CD4-positive, CD25-positive, alpha-beta regulatory T cell (primary cell): ENCODE data around the gene NR3C1. TPM values are rescaled to one million over a fixed set of nuclear protein-coding genes. Genes with fewer than 3 reads are reported as not detected.

Experiments used
- ATAC-seq, 2 donors: fragments of 150-1000 bp; cut with Tn5 transposase; one replicate each; pipeline ENCODE4 v1.10.0; 2021; ENCODE audit warnings: low read depth in 2 of 2, moderate number of reproducible peaks in 2 of 2, moderate library complexity in 1 of 2
- DNase-seq, 3 donors: peaks; one replicate each; pipeline versions ENCODE4 v3.0.0 to v3.0.0-alpha.2; 2012 to 2022; ENCODE audit warnings: mixed read lengths in 1 of 3
- H3K27ac ChIP-seq: one replicate; pipeline ENCODE4 v1.7.0; 2013; ENCODE audit warnings: mild to moderate bottlenecking, low read length; ENCODE audit not compliant: insufficient read depth, poor library complexity, severe bottlenecking
- H3K27me3 ChIP-seq: one replicate; pipeline ENCODE4 v1.7.0; 2013; ENCODE audit warnings: low read length; ENCODE audit not compliant: control insufficient read depth, insufficient read depth
- H3K36me3 ChIP-seq: one replicate; pipeline ENCODE4 v1.7.0; 2013; ENCODE audit warnings: mild to moderate bottlenecking, low read length, moderate library complexity; ENCODE audit not compliant: control insufficient read depth, insufficient read depth
- H3K4me1 ChIP-seq: 2 replicates; pipeline ENCODE4 v1.7.0; 2013; ENCODE audit warnings: mild to moderate bottlenecking, low read length; ENCODE audit not compliant: insufficient read depth, control insufficient read depth, poor library complexity, severe bottlenecking
- H3K4me3 ChIP-seq: one replicate; pipeline ENCODE4 v1.7.0; 2013; ENCODE audit warnings: low read depth, mild to moderate bottlenecking, low read length, moderate library complexity
- H3K9me3 ChIP-seq, 2 experiments: 1 replicate in 1 of 2; 2 replicates in 1 of 2; pipeline ENCODE4 v1.7.0; 2013; ENCODE audit warnings: low read length in 2 of 2, mild to moderate bottlenecking in 1 of 2, moderate library complexity in 1 of 2; ENCODE audit not compliant: control insufficient read depth in 2 of 2
- H3K27ac Mint-ChIP-seq, 3 donors: one replicate each; pipeline ENCODE4 v1.8.0; 2020 to 2022; ENCODE audit warnings: mild to moderate bottlenecking in 3 of 3, mixed read lengths in 3 of 3, moderate library complexity in 2 of 3
- H3K27me3 Mint-ChIP-seq: one replicate; pipeline ENCODE4 v1.8.0; 2022; ENCODE audit warnings: mild to moderate bottlenecking, mixed read lengths
- H3K36me3 Mint-ChIP-seq: one replicate; pipeline ENCODE4 v1.8.0; 2020; ENCODE audit warnings: mixed read lengths
- H3K4me1 Mint-ChIP-seq, 4 donors: one replicate each; pipeline ENCODE4 v1.8.0; 2020 to 2022; ENCODE audit warnings: mixed read lengths in 4 of 4, mild to moderate bottlenecking in 1 of 4
- H3K4me3 Mint-ChIP-seq, 4 donors: one replicate each; pipeline ENCODE4 v1.8.0; 2020 to 2022; ENCODE audit warnings: mild to moderate bottlenecking in 4 of 4, mixed read lengths in 4 of 4, moderate library complexity in 3 of 4
- H3K9me3 Mint-ChIP-seq, 7 donors: one replicate each; pipeline ENCODE4 v1.8.0; 2020 to 2022; ENCODE audit warnings: mixed read lengths in 7 of 7, mild to moderate bottlenecking in 3 of 7, moderate library complexity in 2 of 7
- polyA plus RNA-seq, 4 donors: library from polyadenylated mRNA; unstranded; fragments of 300-500 nt; fragmentation: Illumina TruSeq; gene quantifications; one replicate each; pipeline ENCODE4 v1.2.3, GENCODE V29; 2021
- total RNA-seq: library from RNA; stranded (reverse); gene quantifications from one replicate; pipeline ENCODE4 v1.2.3, GENCODE V29; 2022

The NR3C1 gene
- total and polyA plus RNA-seq, 5 donors from 2014 or later, result 62.5 to 154 (median 75.1) TPM

GRCh38 chr5:143418140-143418866, 14.8 kb upstream of the NR3C1 start:
- Mint-ChIP-seq H3K27ac (peak overlapping the region in 1 of 3 donors; percentile 33), H3K9me3 (peaks cover 0 to 1% (median 0%) of the 10 kb centered on the region in 7 donors), H3K27me3 (no peaks in the 10 kb centered on the region), H3K4me3 (no peak overlapping the region), H3K4me1 (peaks cover 9 to 29% (median 21%) of the 10 kb centered on the region in 4 donors), H3K36me3 (no peaks in the 10 kb centered on the region)
- Histone ChIP-seq H3K4me1 (peaks cover 14% of the 10 kb centered on the region), H3K4me3 (no peak overlapping the region), H3K9me3 (no peaks in the 10 kb centered on the region), H3K36me3 (no peaks in the 10 kb centered on the region), H3K27me3 (no peaks in the 10 kb centered on the region), H3K27ac (no peak overlapping the region)
- DNase-seq (no peak), ATAC-seq (no peak)

- no peaks in the 10 kb centered on the region for H3K27me3 ChIP-seq
- Mint-ChIP-seq H3K27me3 (no peaks in the 10 kb centered on the region), H3K36me3 (no peaks in the 10 kb centered on the region), H3K4me3 (no peak overlapping the region), H3K27ac (no peak overlapping the region), H3K9me3 (peaks cover 0 to 1% (median 0%) of the 10 kb centered on the region in 7 donors), H3K4me1 (peaks cover 9 to 30% (median 26%) of the 10 kb centered on the region in 4 donors)
- H3K4me1 ChIP-seq, result peaks cover 18% of the 10 kb centered on the region
- peak overlapping the region; percentile 11 for H3K4me3 ChIP-seq
- no peak for ATAC-seq
- no peak overlapping the region for H3K27ac ChIP-seq
- no peaks in the 10 kb centered on the region for H3K9me3 ChIP-seq
- no peaks in the 10 kb centered on the region for H3K36me3 ChIP-seq
- no peak for DNase-seq
These were observed 14.1 kb upstream of the NR3C1 start for GRCh38 chr5:143417503-143418139.

- Mint-ChIP-seq H3K27me3 (no peaks in the 10 kb centered on the region), H3K9me3 (peaks cover 0 to 3% (median 0%) of the 10 kb centered on the region in 7 donors), H3K36me3 (no peaks in the 10 kb centered on the region), H3K4me3 (no peak overlapping the region), H3K27ac (no peak overlapping the region), H3K4me1 (peaks cover 9 to 35% (median 25%) of the 10 kb centered on the region in 4 donors)
- Histone ChIP-seq H3K9me3 (no peaks in the 10 kb centered on the region), H3K36me3 (no peaks in the 10 kb centered on the region), H3K4me3 (no peak overlapping the region), H3K27me3 (no peaks in the 10 kb centered on the region), H3K4me1 (peaks cover 18% of the 10 kb centered on the region), H3K27ac (no peak overlapping the region)
- DNase-seq (no peak), ATAC-seq (no peak)
These were observed 12.9 kb upstream of the NR3C1 start for GRCh38 chr5:143416411-143416810.

- Histone ChIP-seq H3K27ac (peak overlapping the region; percentile 55), H3K9me3 (no peaks in the 10 kb centered on the region), H3K36me3 (no peaks in the 10 kb centered on the region), H3K4me3 (peak overlapping the region; percentile 46), H3K4me1 (peaks cover 18% of the 10 kb centered on the region), H3K27me3 (no peaks in the 10 kb centered on the region)
- H3K36me3 Mint-ChIP-seq, result no peaks in the 10 kb centered on the region
- H3K4me1 Mint-ChIP-seq, result peaks cover 17 to 42% (median 28%) of the 10 kb centered on the region in 4 donors
- H3K27ac Mint-ChIP-seq, result peak overlapping the region; percentile 11 to 78 (median 30)
- DNase-seq, result no peak
- no peaks in the 10 kb centered on the region for H3K27me3 Mint-ChIP-seq
- peaks cover 0 to 2% (median 0%) of the 10 kb centered on the region in 7 donors for H3K9me3 Mint-ChIP-seq
- peak overlapping the region; percentile 9 to 67 (median 32) for H3K4me3 Mint-ChIP-seq
- ATAC-seq, result peak; percentile 58 to 71
These were observed 10.6 kb upstream of the NR3C1 start for GRCh38 chr5:143413958-143414669.

- H3K4me3 ChIP-seq, result no peak overlapping the region
- H3K27ac ChIP-seq, result no peak overlapping the region
- Mint-ChIP-seq H3K4me1 (peaks cover 17 to 36% (median 23%) of the 10 kb centered on the region in 4 donors), H3K4me3 (peak overlapping the region in 1 of 4 donors; percentile 65), H3K27ac (peak overlapping the region in 1 of 3 donors; percentile 5), H3K36me3 (no peaks in the 10 kb centered on the region), H3K27me3 (no peaks in the 10 kb centered on the region), H3K9me3 (peaks cover 0 to 2% (median 0%) of the 10 kb centered on the region in 7 donors)
- no peak for DNase-seq
- no peaks in the 10 kb centered on the region for H3K9me3 ChIP-seq
- no peaks in the 10 kb centered on the region for H3K36me3 ChIP-seq
- ATAC-seq, result no peak
- no peaks in the 10 kb centered on the region for H3K27me3 ChIP-seq
- peaks cover 18% of the 10 kb centered on the region for H3K4me1 ChIP-seq
These were observed 9.3 kb upstream of the NR3C1 start for GRCh38 chr5:143412661-143413342.

GRCh38 chr5:143409926-143410325, 6.4 kb upstream of the NR3C1 start:
- Histone ChIP-seq H3K9me3 (no peaks in the 10 kb centered on the region), H3K27me3 (no peaks in the 10 kb centered on the region), H3K4me3 (peak overlapping the region; percentile 7), H3K4me1 (peaks cover 20% of the 10 kb centered on the region), H3K27ac (peak overlapping the region; percentile 24), H3K36me3 (no peaks in the 10 kb centered on the region)
- Mint-ChIP-seq H3K27me3 (no peaks in the 10 kb centered on the region), H3K4me3 (peak overlapping the region in 1 of 4 donors; percentile 77), H3K27ac (peak overlapping the region in 2 of 3 donors; percentile 3 to 12), H3K4me1 (peaks cover 20 to 41% (median 25%) of the 10 kb centered on the region in 4 donors), H3K9me3 (peaks cover 0 to 2% (median 0%) of the 10 kb centered on the region in 7 donors), H3K36me3 (no peaks in the 10 kb centered on the region)
- DNase-seq, result no peak
- no peak for ATAC-seq

- H3K36me3 ChIP-seq, result no peaks in the 10 kb centered on the region
- H3K9me3 Mint-ChIP-seq, result no peaks in the 10 kb centered on the region
- H3K4me3 Mint-ChIP-seq, result peak overlapping the region; percentile 22 to 91 (median 56)
- no peaks in the 10 kb centered on the region for H3K27me3 Mint-ChIP-seq
- H3K9me3 ChIP-seq, result no peaks in the 10 kb centered on the region
- H3K36me3 Mint-ChIP-seq, result no peaks in the 10 kb centered on the region
- ATAC-seq (no peak), DNase-seq (no peak)
- H3K27me3 ChIP-seq, result no peaks in the 10 kb centered on the region
- no peak overlapping the region for H3K27ac ChIP-seq
- H3K4me1 Mint-ChIP-seq, result peaks cover 7 to 28% (median 17%) of the 10 kb centered on the region in 4 donors
- no peak overlapping the region for H3K4me3 ChIP-seq
- H3K4me1 ChIP-seq, result peaks cover 21% of the 10 kb centered on the region
- H3K27ac Mint-ChIP-seq, result peak overlapping the region in 2 of 3 donors; percentile 67 to 97
These were observed 2.9 kb upstream of the NR3C1 start for GRCh38 chr5:143406408-143406807.
